ENCODE measurements around the gene SYTL4. TPM values are rescaled to one million over a fixed set of nuclear protein-coding genes. Genes with fewer than 3 reads are reported as not detected.

The SYTL4 gene
- 3.1 and 5.0 TPM in 2 replicates for total RNA-seq

DNA sequence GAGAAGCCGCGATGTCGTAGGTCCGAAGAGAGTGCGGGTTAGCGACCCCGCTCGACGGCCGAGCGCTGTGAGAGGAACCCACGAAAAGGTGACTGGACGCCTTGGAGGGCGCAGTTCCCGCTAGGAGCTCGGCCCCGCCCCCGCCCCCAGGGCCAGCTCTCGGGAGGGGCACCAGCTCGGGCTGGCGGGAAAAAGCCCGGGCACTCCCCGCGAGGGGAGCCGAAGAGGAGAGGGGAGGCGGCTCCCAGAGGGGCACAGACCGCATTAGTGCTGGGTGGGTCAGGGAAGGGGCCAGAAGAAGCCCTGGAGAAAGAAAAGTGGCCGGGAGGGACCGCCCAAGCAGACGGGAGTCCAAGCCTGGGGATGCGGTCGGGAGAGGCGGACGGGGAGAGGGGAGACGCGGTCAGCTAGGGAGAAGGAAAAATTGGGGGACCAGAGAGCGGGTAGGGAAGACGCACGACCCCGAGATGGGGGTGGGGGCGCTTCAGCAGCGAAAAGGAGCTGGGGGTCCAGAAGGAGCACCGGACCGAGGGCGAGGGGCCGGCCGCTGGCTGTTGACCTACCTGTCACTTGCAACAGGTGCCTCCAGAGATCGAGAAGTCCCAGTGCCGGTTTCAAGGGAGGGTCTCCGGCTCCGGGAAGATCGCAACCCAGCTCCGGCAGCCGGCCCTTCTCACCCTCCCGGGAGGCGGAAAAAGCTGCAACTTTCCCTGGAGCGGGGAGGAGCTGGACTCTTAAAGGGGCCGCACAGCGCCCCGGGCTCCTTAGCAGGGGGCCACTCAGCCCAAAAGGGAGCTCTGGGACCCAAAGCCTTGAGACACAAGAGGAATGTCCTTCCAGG lies at the start of gene SYTL4:
SYTL4 (minus strand) TSS at position 681 of the 841 bp plus-strand sequence. CDS start 30,084 bp downstream, outside the sequence.

DNA sequence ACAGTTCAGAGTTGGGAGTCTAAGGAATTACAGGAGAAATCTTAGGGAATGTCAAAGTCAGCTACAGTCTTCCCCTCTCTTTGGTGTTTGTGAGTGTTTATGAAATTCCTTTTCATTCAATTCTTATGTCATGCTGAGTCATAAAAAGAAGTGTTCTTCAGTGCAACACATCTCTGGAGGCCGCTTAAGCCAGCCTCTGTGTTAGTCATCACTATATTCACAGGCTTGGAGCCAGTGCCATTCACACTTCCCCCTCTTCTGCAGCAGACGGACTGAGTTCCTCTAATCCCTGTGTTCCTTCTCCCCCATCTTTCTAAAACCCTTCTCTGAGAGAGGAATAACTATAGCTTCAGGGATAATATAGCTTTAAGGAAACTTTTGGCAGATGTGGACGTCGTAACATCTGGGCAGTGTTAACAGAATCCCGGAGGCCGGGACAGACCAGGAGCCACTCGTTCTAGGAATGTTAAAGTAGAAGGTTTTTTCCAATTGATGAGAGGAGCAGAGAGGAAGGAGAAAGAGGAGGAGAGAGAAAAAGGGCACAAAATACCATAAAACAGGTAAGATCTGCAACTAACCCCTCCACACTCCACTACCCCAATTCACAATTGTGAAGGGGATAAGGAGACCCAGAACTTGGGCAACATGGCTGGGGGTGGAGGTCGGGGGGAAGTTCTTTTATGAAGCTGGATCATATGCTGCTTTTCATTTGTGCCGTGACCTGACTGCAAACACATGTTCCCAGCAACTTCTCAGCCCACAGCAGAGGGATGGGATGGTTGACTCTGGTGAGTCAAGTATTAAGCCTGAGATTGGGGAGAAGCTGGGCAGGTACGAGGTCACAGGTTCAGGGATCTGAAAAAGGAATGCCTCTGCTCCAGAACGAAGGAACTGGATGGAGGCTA lies 87.7 kb downstream of the SYTL4 start, which contains the start of gene SRPX2:
SRPX2 (plus strand) TSS at position 244 of the 905 bp plus-strand sequence. CDS start 2,124 bp downstream, outside the sequence.

DNA sequence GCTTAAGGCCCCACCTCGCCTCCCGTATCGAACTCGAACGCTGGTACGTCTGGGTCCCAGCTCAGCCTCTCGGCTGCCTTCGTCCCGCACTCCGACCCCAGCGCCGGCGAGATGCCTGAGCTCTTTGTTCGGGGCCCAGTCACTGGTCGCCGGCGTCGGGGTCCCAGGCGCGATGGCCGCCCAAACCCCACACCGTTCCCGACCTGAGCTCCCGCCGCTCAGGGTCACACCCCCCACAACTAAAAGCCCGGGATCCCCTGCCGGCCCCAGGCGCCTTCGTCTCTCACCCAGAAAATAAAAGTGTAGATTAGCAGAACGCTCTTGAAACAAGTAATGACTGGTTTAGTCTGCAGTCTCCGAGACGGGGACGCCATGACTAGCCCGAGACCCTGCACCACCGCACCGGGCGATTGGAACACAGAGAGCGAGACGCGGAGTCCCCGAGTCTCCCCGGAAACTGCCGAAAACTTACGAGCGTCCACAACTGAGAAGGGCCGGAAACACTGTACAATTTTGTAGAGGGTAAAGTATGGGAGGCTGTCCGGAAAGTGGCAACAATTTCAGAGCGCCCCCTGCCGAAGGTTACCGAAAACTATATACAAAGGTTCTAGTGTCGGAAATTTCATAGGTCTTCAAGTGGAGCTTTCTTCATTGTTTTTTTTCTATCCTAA lies 95.5 kb downstream of the SYTL4 start, which contains the start of gene TSPAN6:
TSPAN6 (minus strand) TSS at position 486 of the 671 bp plus-strand sequence; CDS start at position 374, 112 bp downstream.

Other genes starting within 250 kb of the SYTL4 start
- gene TNMD, start 147.2 kb downstream of the SYTL4 start, total RNA-seq: not detected in 2 replicates
- 25.4 and 27.8 TPM in 2 replicates for gene TSPAN6, start 95.3 kb downstream of the SYTL4 start, total RNA-seq
- gene SRPX2, start 87.9 kb downstream of the SYTL4 start, total RNA-seq: 69.2 and 161 TPM in 2 replicates
- 8.5 and 9.0 TPM in 2 replicates for gene CSTF2, start 88.3 kb upstream of the SYTL4 start, total RNA-seq
- 0.47 TPM in 1 of 2 replicates, not detected in the other for gene NOX1, start 142.2 kb upstream of the SYTL4 start, total RNA-seq
- gene XKRX, start 196.8 kb upstream of the SYTL4 start, total RNA-seq: 2.0 TPM in 1 of 2 replicates, not detected in the other
- gene ARL13A, start 237.6 kb upstream of the SYTL4 start, total RNA-seq: not detected in 2 replicates